ENCODE data around the gene SMARCD3.

The SMARCD3 gene

GRCh38 chr7:151291206-151291605, 42.7 kb upstream of the SMARCD3 start:
- H3K27me3 ChIP-seq (ENCODE audit: insufficient read depth, poor library complexity, severe bottlenecking): no peaks in the 10 kb centered on the region
- H3K4me3 ChIP-seq (replicated peaks; ENCODE audit: insufficient read depth, low read length): no peak overlapping the region
- no peak overlapping the region for H3K27ac ChIP-seq (replicated peaks)
- TF ChIP-seq, protein P1, sequence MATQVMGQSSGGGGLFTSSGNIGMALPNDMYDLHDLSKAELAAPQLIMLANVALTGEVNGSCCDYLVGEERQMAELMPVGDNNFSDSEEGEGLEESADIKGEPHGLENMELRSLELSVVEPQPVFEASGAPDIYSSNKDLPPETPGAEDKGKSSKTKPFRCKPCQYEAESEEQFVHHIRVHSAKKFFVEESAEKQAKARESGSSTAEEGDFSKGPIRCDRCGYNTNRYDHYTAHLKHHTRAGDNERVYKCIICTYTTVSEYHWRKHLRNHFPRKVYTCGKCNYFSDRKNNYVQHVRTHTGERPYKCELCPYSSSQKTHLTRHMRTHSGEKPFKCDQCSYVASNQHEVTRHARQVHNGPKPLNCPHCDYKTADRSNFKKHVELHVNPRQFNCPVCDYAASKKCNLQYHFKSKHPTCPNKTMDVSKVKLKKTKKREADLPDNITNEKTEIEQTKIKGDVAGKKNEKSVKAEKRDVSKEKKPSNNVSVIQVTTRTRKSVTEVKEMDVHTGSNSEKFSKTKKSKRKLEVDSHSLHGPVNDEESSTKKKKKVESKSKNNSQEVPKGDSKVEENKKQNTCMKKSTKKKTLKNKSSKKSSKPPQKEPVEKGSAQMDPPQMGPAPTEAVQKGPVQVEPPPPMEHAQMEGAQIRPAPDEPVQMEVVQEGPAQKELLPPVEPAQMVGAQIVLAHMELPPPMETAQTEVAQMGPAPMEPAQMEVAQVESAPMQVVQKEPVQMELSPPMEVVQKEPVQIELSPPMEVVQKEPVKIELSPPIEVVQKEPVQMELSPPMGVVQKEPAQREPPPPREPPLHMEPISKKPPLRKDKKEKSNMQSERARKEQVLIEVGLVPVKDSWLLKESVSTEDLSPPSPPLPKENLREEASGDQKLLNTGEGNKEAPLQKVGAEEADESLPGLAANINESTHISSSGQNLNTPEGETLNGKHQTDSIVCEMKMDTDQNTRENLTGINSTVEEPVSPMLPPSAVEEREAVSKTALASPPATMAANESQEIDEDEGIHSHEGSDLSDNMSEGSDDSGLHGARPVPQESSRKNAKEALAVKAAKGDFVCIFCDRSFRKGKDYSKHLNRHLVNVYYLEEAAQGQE (IDR thresholded peaks at IDR 0.05; ENCODE audit: insufficient replicate concordance, low read depth): no peak
- no peak for TF ChIP-seq POLR2AphosphoS5 (IDR thresholded peaks at IDR 0.05; ENCODE audit: low read depth)
- no peak for TF ChIP-seq CTCF (IDR thresholded peaks at IDR 0.05; ENCODE audit: insufficient read depth, low read length)
- no peak for TF ChIP-seq SPI1 (IDR thresholded peaks at IDR 0.05; ENCODE audit: borderline replicate concordance, low read depth)
- no peak for TF ChIP-seq GABPA (IDR thresholded peaks at IDR 0.05; ENCODE audit: low read depth)
- no peak for DNase-seq (ENCODE audit: low read depth in 1 of 2, low spot score in 1 of 2)

DNA sequence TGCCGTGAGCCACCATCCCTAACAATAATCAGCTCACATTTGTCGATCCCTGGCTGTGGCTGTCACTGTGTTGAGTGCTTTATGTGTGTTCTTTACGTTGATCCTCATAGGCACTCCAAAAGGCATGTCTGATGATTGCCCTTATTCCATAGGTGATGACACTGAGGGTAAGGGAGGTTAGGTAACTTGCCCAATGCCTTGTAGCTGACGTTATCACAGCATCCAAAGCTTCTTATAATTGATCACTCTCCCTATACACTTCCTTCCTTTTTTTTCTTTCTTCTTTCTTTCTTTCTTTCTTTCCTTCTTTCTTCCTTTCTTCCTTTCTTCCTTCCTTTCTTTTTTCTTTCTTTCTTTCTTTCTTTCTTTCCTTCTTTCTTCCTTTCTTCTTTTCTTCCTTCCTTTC, 41.9 kb upstream of the SMARCD3 start:
- DNase-seq (ENCODE audit: low read depth in 1 of 2, low spot score in 1 of 2): no peak
- Histone ChIP-seq H3K27me3 (ENCODE audit: insufficient read depth, poor library complexity, severe bottlenecking) (no peaks in the 10 kb centered on the region), H3K27ac (replicated peaks) (no peak overlapping the region), H3K4me3 (replicated peaks; ENCODE audit: insufficient read depth, low read length) (no peak overlapping the region)
- TF ChIP-seq CTCF (IDR thresholded peaks at IDR 0.05; ENCODE audit: insufficient read depth, low read length) (no peak), GABPA (IDR thresholded peaks at IDR 0.05; ENCODE audit: low read depth) (no peak), SPI1 (IDR thresholded peaks at IDR 0.05; ENCODE audit: borderline replicate concordance, low read depth) (no peak), POLR2AphosphoS5 (IDR thresholded peaks at IDR 0.05; ENCODE audit: low read depth) (no peak)
- TF ChIP-seq, protein P1 (IDR thresholded peaks at IDR 0.05; ENCODE audit: insufficient replicate concordance, low read depth): no peak

DNA sequence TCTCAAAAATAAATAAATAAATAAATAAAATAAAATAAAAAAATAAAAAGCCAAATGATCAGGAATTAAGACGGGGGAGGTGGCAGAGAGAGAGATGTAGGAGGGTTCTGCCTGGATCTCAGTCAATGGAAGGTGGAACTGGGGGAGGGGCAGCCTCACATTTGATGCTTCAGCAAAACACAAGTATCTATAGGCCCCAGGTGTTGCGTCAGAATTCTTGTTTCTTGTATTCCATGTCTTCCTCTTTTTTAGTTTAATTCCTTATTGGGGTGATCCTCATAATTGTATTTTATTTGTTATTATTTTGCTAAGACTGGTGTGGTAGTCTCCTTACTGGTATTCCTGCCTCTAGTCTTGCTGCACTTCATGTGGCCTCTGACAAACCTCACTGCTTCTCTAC, 41.4 kb upstream of the SMARCD3 start:
- no peak overlapping the region for H3K4me3 ChIP-seq (replicated peaks; ENCODE audit: insufficient read depth, low read length)
- TF ChIP-seq, protein P1 (IDR thresholded peaks at IDR 0.05; ENCODE audit: insufficient replicate concordance, low read depth): no peak
- TF ChIP-seq CTCF (IDR thresholded peaks at IDR 0.05; ENCODE audit: insufficient read depth, low read length): no peak
- peak; percentile 56; the same call in 1 of the 2 replicates for TF ChIP-seq SPI1 (IDR thresholded peaks at IDR 0.05; ENCODE audit: borderline replicate concordance, low read depth)
- TF ChIP-seq GABPA (IDR thresholded peaks at IDR 0.05; ENCODE audit: low read depth): no peak
- peak in 1 of 2 experiments; percentile 53 for DNase-seq (ENCODE audit: low read depth in 1 of 2, low spot score in 1 of 2)
- no peak overlapping the region for H3K27ac ChIP-seq (replicated peaks)
- H3K27me3 ChIP-seq (ENCODE audit: insufficient read depth, poor library complexity, severe bottlenecking): no peaks in the 10 kb centered on the region
